Neutrophil (primary cell): ENCODE results near the gene C17orf113.

ENCODE experiments used
- H3K27ac ChIP-seq: fragments of 200-600 bp; sonication (generic); 2 replicates; pipeline ENCODE4 v1.5.1; 2016; ENCODE audit warnings: mild to moderate bottlenecking, moderate library complexity
- H3K27me3 ChIP-seq: fragments of 200-600 bp; sonication (generic); 2 replicates; pipeline ENCODE4 v1.6.0; 2016; ENCODE audit warnings: mild to moderate bottlenecking
- H3K36me3 ChIP-seq: fragments of 200-600 bp; sonication (generic); 2 replicates; pipeline ENCODE4 v1.5.1; 2017
- H3K4me1 ChIP-seq, 2 experiments: fragments of 200-600 bp in 1 of 2; sonication (generic) in 1 of 2; 1 replicate in 1 of 2; 2 replicates in 1 of 2; pipeline versions ENCODE4 v1.5.1 to v1.6.1; 2013 to 2016; ENCODE audit warnings: low read depth in 1 of 2, low read length in 1 of 2, mild to moderate bottlenecking in 1 of 2, moderate library complexity in 1 of 2; ENCODE audit not compliant: control insufficient read depth in 1 of 2, insufficient read depth in 1 of 2
- H3K4me3 ChIP-seq, 2 experiments: fragments of 200-600 bp in 1 of 2; sonication (generic) in 1 of 2; 1 replicate in 1 of 2; 2 replicates in 1 of 2; pipeline ENCODE4 v1.5.1; 2013 to 2016; ENCODE audit warnings: low read depth in 1 of 2, low read length in 1 of 2, mild to moderate bottlenecking in 1 of 2, moderate library complexity in 1 of 2
- H3K9me3 ChIP-seq: fragments of 200-600 bp; sonication (generic); 2 replicates; pipeline ENCODE4 v1.5.1; 2016
- CTCF ChIP-seq: fragments of 200-600 bp; sonication (generic); IDR thresholded peaks from 2 replicates; pipeline ENCODE4 v1.5.1; 2016; ENCODE audit warnings: antibody characterized with exemption

The C17orf113 gene

GRCh38 chr17:41988418-41988817 lies 62.0 kb downstream of the C17orf113 start:
- H3K27me3 ChIP-seq = no peaks in the 10 kb centered on the region
- TF ChIP-seq CTCF = no peak
- peaks cover 94% of the 10 kb centered on the region for H3K36me3 ChIP-seq
- no peak overlapping the region for H3K4me3 ChIP-seq
- no peak overlapping the region for H3K27ac ChIP-seq
- no peaks in the 10 kb centered on the region for H3K9me3 ChIP-seq
- peaks cover 0 to 9% of the 10 kb centered on the region in 2 experiments for H3K4me1 ChIP-seq
